Bladder microvascular endothelial cell (primary cell): ENCODE measurements around the gene DOK4. TPM values are rescaled to one million over a fixed set of nuclear protein-coding genes. Genes with fewer than 3 reads are reported as not detected.

Experiments used
- total RNA-seq: library from RNA; depleted of rRNA; stranded (reverse); fragments of >200 nt; gene quantifications from 2 replicates; pipeline ENCODE4 v1.2.3, GENCODE V29; 2014

DOK4 gene
- total RNA-seq = 9.9 and 16.6 TPM in 2 replicates

GRCh38 chr16:57485916-57486857 lies at the start of gene DOK4:
Gene DOK4, minus strand, starts transcription at chr16:57486493. Its CDS starts 6,986 bp downstream, at chr16:57479507.

GRCh38 chr16:57462209-57462977 lies 23.9 kb downstream of the DOK4 start, which contains the start of gene POLR2C:
Gene POLR2C, plus strand, starts transcription at chr16:57462679. Its CDS starts 46 bp downstream, at chr16:57462725.

GRCh38 chr16:57447186-57447962 lies 38.9 kb downstream of the DOK4 start, which contains the start of the genes CIAPIN1 and COQ9:
Gene CIAPIN1, minus strand, starts transcription at chr16:57447385. Its CDS starts 6,457 bp downstream, at chr16:57440928.
Gene COQ9, plus strand, starts transcription at chr16:57447479. Its CDS starts 27 bp downstream, at chr16:57447506.

Other genes starting within 250 kb of the DOK4 start
- 49.5 and 74.6 TPM in 2 replicates for gene ARL2BP, start 241.2 kb downstream of the DOK4 start, total RNA-seq
- 1.6 and 7.4 TPM in 2 replicates for gene PLLP, start 201.8 kb downstream of the DOK4 start, total RNA-seq
- not detected in 2 replicates for gene CCL22, start 127.7 kb downstream of the DOK4 start, total RNA-seq
- 3.6 and 89.1 TPM in 2 replicates for gene CX3CL1, start 114.0 kb downstream of the DOK4 start, total RNA-seq
- gene CCL17, start 81.7 kb downstream of the DOK4 start, total RNA-seq = not detected in 2 replicates
- 81.4 and 88.7 TPM in 2 replicates for gene CIAPIN1, start 39.1 kb downstream of the DOK4 start, total RNA-seq
- gene COQ9, start 39.0 kb downstream of the DOK4 start, total RNA-seq = 33.5 and 64.8 TPM in 2 replicates
- gene POLR2C, start 23.8 kb downstream of the DOK4 start, total RNA-seq = 77.7 and 111 TPM in 2 replicates
- gene CCDC102A, start 50.1 kb upstream of the DOK4 start, total RNA-seq = 11.7 and 20.0 TPM in 2 replicates
- not detected in 2 replicates for gene ADGRG5, start 56.1 kb upstream of the DOK4 start, total RNA-seq
- 30.1 and 33.0 TPM in 2 replicates for gene ADGRG1, start 142.1 kb upstream of the DOK4 start, total RNA-seq
- 0.16 and 1.8 TPM in 2 replicates for gene ADGRG3, start 181.8 kb upstream of the DOK4 start, total RNA-seq
- gene DRC7, start 208.3 kb upstream of the DOK4 start, total RNA-seq = 0.25 TPM in 1 of 2 replicates, not detected in the other
- 21.4 and 32.9 TPM in 2 replicates for gene KATNB1, start 249.3 kb upstream of the DOK4 start, total RNA-seq